Esophagus mucosa (tissue), 1 donor: Measurements from ENCODE around the gene NAP1L5. TPM values are rescaled to one million over a fixed set of nuclear protein-coding genes. Genes with fewer than 3 reads are reported as not detected.

ENCODE experiments used
- ATAC-seq: fragments of 200-7000 bp; cut with Tn5 transposase; one replicate; pipeline ENCODE4 v1.9.1; 2020
- total RNA-seq: library from RNA; stranded (reverse); gene quantifications from one replicate; pipeline ENCODE4 v1.2.4, GENCODE V29; 2023
- donor health status: DM: yes; HTN: yes; CAD: no.

NAP1L5 gene, protein sequence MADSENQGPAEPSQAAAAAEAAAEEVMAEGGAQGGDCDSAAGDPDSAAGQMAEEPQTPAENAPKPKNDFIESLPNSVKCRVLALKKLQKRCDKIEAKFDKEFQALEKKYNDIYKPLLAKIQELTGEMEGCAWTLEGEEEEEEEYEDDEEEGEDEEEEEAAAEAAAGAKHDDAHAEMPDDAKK
- 1.0 TPM for total RNA-seq

DNA sequence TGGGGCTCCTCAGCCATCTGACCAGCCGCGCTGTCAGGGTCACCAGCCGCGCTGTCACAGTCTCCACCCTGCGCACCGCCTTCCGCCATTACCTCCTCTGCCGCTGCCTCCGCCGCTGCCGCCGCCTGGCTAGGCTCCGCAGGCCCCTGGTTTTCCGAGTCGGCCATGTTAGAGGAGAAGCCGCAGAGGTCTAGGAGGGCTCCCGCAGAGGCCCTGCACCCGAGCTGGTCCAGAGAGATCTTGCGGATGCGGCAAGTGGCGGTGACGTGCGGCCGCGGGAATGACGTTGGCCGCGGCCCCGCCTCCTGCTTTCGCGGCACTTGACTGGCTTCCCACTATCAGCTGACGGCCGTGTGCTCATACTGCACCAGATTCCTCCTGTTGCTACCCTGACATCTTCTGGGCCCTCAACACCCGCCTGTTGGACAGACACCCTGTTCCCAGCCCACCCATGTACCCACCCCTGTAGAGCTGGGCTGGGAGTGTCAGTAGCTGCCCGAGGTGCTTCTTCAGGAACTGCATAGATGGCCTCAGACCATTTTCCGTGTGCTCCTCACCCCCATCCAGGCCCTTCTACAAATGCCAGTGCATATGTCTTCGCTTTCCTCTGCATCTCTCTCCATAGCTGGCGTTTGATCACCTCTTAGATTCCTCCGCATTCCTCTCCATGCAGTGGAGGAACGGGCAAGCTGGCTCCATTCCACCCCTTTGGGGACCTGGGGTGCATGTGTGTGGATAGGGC is at the start of gene NAP1L5:
NAP1L5 (minus strand) TSS at position 242 of the 742 bp plus-strand sequence; CDS start at position 167, 75 bp downstream.
- ATAC-seq: peak; percentile 81

DNA sequence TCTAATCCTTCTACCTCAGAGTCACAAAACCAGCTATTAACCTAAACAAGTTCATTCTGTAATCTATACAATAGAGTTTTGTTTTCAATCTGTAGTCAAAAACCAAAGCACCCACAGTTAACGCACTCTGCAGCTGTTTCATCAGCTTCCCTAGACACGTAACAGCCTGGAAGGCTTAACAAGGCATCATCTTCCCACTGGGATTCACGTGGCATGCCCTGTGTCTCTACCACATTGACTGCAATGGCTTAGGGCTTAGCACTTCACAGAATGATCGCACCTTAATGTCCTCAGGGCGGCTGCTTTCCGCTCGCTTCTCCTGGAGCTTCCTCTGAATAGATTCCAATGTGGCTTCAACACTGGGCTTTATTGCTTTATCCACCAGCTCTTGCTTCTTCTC is 49.7 kb upstream of the NAP1L5 start:
- no peak for ATAC-seq

DNA sequence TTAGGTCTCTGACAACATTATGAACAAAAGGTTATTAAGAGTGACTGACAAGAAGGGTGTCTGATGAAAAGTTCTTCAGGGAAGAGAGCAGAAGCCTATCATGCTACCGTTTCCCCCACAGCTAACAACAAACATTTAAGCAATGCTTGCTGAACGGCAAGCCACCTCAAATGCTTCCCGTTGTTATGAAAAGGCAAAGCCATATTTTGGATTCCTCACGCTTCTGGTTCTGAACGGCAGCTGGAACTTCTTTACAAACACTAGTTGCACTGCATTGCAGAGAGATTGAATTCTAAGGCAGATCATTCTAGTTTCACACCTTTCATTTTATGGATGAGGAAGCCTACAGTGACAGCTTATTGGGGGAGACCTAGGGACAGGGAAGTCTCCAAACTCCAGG is 48.6 kb upstream of the NAP1L5 start:
- no peak for ATAC-seq

DNA sequence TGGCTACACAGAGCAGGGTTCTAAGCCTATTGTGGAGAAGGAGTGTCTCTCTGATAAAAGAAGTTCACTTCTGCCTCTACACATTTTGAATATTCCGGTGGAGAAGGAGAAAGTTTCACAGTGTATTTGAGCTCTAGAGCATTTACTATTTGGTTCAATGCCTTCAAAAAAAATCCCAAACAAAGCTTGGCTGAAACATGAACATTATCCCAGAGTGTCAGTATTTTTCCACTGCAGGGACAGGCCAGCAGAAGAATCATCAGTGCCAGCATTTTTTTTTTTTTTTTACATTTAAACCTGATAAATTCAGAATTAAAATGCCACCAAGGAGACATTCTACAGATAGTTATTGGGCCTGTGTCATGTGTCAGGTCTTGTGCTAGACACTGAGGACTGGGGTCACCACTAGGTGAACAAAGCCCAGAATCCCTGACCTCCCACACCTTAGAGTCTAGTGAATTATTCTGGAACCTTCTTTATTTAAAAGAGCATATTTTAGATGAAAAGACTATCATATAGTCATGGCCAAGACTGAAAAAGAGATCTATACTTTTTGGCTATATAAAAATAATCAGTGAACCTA is 48.0 kb upstream of the NAP1L5 start:
- no peak for ATAC-seq

DNA sequence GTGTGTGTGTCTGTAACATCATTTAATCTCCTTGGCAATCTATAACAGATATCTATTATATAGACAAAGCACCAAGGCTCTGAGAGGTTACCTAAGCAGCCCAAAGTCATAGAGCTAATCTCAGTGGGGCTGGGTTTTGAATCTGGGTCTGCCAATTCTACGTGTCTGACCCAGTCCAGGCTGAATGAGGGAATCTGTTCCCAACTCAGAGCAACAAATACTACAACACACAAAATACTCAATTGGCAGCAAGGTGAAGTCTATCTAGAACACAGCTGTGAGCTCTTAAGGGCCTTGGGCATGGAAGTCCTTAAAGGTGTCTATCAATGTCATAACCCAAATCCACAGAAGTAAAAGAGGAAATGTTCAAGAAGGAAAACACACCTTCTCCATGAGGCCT is 47.5 kb upstream of the NAP1L5 start:
- ATAC-seq: no peak

DNA sequence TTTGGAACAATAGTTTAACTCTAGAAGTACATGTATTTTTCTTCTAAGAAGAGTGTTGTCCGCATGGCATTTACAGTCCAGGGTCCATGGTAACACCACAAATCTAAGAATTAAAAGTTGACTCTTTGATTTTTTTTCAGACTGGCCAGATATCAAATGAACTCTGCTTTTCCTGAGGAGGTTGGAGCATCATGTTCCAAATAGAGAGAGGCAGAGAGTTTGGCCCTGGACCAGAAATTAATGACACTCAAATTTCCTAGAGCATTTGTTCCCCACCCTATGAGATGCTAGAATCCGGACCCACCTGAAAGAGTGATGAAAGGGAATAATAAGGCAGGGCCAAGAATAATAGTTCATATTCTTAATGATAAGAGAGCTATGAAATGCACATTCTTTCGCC is 47.0 kb upstream of the NAP1L5 start:
- no peak for ATAC-seq

DNA sequence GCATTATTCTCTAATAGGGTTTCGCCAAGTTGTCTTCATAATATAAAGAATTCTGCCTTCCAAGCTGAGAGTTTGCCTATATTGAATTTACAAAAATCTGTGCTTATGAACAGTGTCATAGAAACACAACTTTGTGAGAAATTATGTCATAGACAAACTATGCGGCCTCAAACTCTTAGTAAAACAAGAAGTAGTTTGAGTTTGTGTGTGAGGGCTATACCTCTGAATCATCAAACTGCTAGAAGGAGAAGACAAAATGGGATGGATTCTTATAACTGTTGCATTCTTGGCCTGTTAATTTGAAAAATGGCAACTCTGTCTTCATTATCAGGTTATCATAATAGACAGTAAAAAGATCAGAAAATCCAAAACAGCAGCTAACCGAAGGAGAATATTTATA is 46.1 kb upstream of the NAP1L5 start:
- no peak for ATAC-seq

DNA sequence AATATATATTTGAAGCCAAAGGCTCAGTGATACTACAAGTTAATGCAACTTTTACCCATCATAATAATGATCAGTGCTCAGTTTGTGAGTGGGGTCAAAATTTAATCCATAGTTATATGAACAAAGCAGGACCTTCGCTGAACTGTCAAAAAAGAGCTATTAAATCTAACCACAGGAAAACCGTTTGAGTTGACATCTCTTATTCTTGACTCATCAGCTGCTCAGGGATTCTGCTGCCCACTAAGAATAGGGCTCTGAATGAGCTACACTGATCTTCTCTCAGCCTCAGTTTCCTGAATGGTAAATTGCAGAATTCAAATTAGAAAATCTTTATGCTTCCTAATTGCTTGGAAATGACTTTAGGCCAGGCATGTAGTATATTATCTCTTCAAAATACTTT is 44.9 kb upstream of the NAP1L5 start:
- no peak for ATAC-seq

DNA sequence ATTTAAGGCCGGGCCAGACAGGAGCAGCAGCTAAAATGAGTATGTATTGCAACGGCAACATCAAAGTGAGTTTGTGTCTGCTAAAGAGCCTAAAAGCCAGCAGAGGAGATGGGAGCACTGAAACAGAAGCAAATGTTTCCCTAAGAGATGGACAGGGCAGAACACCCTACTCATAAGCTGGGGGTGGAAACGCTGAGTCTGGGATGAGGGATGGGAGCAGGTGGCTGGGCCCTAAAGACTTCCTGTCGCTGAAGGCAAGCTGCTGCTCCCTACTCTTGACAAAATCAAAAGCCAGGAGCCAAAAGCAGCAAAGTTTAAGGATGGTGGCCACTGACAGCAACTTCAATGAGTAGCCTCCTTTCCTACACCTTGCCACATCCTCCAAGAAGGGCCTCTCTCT is 40.6 kb upstream of the NAP1L5 start:
- ATAC-seq: no peak

DNA sequence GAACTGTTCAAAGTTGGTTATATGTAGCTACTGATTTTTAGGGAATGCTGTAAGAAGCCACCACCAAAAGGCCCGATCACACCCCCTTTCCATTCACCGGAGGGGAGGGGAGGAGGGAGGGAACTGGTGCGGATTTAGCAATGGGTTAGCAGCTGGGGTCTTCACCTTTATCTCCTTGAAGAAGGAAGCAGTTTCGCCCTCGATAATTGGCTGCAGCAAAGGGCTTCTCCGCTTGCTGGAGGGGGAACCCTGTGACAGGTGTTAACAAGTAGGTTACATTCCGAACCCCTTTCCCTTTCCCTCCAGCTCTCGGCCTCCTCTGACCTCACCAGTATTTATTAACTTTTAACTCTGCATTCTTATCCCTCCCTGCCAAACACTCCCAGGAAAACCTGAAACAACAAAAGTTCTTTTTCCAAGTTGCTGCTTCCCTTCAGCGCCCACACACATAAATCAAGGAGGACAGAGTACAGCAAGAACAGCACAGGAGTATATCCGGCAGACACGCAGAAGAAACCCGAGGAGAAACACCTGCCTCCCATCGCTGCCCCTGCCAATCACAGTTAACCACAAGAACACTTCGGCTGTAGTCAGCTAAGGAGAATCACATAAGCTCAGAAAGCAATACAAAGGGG is 39.8 kb upstream of the NAP1L5 start:
- no peak for ATAC-seq

DNA sequence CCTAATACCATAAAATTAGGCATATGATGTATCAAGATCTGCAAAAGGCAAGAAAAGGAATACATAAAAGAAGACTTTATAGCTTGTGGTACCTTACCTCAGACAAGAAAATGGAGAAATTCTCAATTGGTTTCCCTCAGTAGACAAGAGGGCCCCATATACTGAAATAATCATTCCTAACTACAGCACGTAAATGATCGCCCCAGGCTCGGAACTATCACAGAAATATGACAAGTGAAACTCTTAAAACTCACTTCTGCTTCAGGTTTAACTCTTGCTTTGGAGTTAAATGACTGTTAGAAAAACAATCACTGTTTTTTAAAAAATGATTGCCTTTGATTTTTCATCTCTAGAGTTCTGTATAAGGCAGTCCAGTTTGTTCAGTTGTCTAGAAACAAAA is 38.6 kb upstream of the NAP1L5 start:
- no peak for ATAC-seq

DNA sequence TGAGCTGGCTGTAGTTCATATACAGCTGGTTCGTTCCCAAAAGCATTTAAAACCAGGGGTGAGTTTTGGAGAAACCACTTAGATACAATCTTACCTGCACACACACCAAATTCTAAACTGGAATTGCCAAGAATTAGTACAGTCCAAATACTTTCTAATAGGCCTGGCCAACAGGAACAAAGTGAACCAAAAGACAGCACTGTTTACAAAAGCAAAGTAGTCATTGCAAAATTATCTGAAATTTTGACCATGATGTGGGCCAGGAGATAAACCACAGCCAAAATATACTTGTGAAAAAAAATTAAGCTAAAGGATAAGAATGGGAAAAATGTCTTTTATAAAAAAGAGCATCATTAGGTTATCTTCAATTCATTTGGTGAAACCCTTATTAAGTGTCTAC is 37.9 kb upstream of the NAP1L5 start:
- no peak for ATAC-seq

DNA sequence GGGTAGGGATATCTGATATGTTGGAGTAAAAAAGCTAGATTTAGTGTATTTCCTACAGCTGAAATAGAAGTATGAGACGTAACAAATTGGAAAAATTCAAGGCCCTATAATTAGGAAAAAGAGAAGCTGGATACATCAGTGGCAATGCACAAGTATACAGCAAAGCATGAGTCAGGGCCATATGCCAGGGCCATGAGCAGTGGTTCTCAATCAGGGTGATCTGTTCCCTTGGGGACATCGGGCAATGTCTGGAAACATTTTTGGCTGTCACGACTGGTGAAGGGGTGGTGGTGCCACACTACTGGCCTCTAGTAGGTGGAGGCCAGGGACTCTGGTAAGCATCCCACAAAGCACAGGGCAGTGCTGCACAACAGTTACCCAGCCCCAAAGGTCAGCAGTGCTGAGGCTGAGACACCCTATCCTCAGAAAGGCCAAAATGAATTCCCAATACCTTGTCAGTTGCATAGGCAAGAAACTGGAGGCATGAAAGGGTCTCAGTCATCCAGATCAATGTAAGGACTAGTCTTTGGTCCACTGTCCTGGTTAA is 36.8 kb upstream of the NAP1L5 start:
- no peak for ATAC-seq

DNA sequence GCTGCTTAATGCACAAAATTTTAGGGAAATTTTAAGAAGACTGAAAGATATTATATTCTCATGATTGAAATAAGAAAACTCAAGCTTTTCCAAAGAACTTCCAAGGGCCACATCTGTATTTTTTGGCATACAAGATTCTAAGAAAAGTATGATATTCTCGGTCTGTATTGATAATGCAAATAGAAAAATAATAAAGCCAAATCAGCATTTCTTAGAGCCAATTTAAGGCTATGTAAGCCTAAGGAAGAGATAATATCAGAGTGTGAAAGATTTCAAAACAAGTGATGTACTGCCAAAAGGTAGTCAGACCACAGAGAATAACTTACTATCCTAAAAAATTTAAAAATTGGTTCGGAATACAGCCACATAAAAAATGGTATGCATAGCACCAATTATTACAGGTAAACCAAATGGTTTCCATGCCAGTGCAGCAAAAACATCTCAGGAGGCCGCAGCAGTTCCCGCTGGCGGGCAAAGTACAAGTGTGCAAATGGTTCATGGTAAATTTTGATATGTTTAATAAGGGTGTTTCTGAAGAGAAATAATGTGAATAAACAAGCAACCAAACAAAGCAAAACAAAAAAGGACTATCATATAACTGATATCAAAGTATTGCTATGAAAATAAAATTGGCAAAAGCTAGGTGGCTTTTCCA is 35.2 kb upstream of the NAP1L5 start:
- ATAC-seq: no peak

DNA sequence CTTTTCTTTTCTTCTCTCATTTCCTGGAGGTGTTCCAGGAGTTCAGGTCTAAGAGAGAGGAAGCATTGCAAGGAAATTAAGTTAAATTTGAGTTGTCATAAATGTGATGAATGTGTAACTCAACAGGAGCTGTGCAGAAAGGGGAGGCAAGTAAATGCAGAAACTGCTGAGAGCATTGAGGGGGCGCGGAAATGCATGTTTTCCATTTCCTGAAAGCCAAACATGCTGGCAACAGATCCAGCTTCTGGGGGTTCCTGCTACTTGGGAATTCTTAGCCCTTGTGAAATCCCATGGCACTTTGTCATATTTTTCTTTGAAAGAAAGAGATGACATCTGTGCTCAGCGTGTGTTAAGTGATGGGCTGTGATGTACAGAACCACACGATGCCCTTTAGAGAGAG is 33.8 kb upstream of the NAP1L5 start:
- ATAC-seq: no peak

DNA sequence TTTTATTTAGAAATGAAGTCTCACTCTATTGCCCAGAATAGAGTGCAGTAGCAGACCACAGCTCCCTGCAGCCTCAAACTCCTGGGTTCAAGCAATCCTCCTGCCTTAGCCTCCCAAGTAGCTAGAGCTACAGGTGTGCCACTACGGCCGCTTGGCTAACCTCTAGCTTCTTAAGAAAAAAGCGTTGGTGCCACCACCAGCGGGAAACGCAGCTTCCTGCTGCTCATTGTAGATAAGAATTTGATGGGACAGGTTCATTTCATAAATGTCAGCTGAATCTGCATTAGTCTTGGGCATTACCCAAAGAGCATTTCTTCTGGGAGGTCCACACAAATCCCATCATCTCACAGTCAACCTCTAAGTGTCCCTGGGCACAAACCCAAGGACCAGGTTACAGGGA is 33.2 kb upstream of the NAP1L5 start:
- ATAC-seq: no peak

DNA sequence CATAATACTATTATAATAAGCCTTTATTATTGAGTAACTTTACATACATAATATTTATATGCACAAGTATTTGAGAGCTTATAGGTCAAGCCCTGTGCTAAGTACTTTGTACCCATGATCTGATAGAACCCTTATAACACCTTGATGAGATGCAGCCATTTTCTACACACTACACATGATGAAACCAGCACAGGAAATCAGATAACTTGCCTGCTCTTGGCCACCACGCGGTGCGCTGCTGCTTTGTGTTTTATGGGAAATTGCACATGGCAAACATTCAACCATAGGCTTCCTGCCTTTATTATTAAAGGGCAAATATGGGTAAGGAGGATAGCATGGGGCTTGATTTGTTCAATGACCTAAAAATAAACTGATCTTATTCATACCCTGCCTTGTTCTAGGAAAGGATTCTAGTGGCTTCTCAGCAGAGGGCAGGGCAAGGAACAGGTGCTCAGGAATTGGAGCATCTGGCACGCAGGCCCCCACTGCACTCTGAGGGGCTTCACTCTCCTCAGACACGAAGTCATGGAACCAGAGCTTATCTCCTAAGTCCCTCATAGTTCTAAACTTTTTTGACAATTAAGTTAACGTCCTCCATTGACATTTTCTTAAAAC is 31.6 kb upstream of the NAP1L5 start:
- no peak for ATAC-seq

DNA sequence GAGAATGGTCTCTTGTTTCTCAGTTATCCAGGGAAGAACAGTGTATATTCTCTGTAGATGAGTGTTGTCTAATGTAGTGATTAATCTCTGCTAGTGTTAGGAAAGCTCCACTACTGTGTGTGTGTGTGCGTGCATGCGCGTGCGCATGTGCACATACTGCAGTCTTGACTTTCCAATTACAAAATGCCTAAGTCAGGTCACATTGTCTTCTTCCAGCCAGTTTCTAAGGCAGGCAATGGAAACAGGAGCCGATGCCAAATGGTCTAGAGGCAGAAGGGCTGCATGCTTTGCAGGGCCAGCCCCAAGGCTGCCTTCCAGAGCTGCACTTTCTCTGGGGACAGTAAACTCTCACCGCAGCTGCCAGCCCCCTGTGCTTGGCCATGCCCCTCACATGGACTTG is 30.5 kb upstream of the NAP1L5 start:
- ATAC-seq: no peak

DNA sequence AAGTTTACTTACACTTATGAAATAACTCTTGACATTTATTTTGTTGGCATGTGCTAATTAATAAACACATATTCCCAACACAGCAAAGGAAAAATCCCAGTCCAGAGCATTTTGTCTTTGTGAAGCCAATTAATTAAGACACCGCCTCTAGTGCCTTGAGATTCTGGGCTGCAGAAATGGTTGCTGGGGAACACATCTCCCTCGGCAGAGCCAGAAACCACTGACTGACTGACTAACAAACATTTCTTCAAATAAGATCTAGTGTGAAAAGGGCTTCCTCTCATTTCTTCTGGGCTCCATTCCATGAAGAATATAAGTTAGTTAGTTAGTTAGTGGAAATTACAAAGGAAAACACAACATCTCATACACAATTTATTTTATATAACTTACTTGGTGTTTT is 28.4 kb upstream of the NAP1L5 start:
- no peak for ATAC-seq

DNA sequence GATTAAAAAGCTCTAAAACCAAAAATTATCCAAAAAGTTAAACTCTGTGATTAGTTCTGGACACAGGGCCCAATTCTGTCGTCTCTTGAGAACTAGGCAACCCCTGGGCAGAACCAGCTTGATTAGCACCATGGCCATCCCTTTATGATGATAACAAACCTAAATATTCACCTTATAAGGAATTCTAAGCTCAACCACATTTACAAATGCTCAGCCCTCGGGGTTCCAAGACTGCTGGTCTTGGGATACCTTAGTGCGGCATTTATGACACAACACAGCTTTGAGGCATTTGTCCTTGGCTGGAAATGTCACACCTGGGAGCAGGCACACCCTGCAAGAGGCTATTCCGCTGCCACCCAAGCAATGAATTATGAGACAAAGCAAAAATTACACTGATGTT is 27.5 kb upstream of the NAP1L5 start:
- no peak for ATAC-seq

DNA sequence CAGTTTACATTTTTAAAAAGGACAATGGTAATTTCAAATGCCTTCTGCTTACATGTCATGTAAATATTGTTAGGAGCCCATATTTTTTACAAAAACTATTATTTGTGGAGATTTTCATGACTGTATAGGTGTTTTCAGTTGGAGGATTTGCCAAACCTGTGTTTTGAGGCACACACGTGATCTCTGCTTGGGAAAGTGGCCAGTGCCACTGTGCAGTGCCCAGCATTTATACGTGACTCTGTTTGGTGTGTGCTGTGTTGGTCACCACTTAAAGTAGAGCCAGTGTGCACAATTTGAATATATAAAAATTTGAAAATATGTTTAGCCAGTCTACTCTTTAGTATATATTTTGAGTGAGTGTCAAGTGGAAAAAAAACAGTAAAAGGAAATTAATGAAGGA is 26.8 kb upstream of the NAP1L5 start:
- no peak for ATAC-seq

DNA sequence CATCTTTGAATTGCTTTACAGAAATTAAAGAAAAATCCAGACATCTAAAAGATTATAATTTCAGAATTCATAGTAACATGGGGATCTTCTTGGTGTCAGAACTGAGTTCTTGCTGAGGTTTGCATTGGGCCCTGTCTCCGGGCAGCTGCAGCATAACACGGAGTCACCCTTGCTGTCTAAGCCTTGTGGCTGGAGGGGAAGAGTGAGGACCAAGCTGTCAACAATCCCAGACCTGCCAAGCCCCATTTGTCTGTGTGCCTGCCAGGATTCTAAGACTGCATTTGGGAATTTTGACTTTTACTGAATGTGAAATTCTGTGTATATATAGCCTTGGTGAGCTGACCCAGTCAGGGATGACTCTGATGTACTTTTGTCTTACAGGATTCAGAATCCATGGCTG is 25.2 kb upstream of the NAP1L5 start:
- ATAC-seq: no peak
